ENCODE data around the gene CARHSP1. TPM values are rescaled to one million over a fixed set of nuclear protein-coding genes. Genes with fewer than 3 reads are reported as not detected.
"Not testable (repeated sequence)": the region's sequence is repeated elsewhere in the genome, so short reads cannot be mapped to it uniquely, and the experiment has no call there.

The CARHSP1 gene
- 69.6 and 70.2 TPM in 2 replicates for total RNA-seq
- long read RNA-seq, partial matches to known transcripts: 0 of 8 reads
- long read RNA-seq, other reads (novel, unspliced or antisense): 8 of 8 reads

DNA sequence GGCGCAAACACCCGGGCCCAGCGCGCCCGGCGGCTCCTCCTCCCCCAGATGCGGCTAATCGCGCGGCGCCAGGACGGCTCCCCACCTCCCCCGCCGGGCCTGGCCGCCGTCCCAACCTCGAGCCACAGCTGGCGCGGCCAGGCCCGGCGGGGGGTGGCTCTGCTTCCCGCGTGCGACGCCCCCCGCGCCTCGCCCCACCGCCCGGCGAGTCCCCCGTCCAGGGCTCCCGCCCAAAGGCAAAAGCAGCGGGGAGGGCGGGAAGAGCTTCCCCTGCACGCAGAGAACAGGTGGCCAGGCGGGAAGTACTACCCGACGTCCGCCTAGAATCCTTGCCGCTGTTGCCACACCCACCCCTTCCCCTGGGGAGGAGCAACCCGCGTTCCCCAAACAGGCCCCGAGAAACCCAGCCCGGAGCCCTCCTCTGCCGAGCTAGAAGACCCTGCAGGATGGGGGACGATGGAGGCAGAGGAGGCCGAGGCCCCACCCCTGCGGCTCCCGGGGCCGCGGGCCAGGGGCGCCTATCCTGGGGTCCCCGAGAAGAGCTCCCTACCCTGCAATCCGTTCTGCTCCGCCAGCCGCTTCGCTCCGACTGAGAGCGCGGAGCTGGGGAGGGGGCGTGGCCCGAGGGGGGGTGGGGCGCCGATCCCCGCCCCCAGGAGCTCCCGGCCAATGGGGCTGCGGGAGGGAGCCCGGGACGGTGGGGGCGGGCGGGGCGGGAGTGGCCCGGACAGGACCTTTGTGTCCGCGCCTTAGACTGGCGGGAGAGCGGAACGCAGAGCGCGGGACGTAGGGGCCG lies at the start of gene CARHSP1:
TSS of gene CARHSP1 (minus strand) at position 591 of the 796 bp plus-strand sequence. CDS start 9,678 bp downstream, outside the sequence.
- Mint-ChIP-seq H3K27ac (ENCODE audit: unreplicated experiment) (peak within 1 kb of the TSS; percentile 89), H3K4me1 (ENCODE audit: unreplicated experiment) (peaks cover 53% of the 10 kb centered on the region), H3K4me3 (ENCODE audit: unreplicated experiment) (peak within 1 kb of the TSS; percentile 96), H3K9me3 (ENCODE audit: unreplicated experiment) (no peaks in the 10 kb centered on the region), H3K27me3 (ENCODE audit: unreplicated experiment) (no peaks in the 10 kb centered on the region), H3K36me3 (ENCODE audit: unreplicated experiment) (no peaks in the 10 kb centered on the region)
- peak; percentile 94 for DNase-seq (ENCODE audit: extremely low spot score, unreplicated experiment)
- TF ChIP-seq, protein P1, sequence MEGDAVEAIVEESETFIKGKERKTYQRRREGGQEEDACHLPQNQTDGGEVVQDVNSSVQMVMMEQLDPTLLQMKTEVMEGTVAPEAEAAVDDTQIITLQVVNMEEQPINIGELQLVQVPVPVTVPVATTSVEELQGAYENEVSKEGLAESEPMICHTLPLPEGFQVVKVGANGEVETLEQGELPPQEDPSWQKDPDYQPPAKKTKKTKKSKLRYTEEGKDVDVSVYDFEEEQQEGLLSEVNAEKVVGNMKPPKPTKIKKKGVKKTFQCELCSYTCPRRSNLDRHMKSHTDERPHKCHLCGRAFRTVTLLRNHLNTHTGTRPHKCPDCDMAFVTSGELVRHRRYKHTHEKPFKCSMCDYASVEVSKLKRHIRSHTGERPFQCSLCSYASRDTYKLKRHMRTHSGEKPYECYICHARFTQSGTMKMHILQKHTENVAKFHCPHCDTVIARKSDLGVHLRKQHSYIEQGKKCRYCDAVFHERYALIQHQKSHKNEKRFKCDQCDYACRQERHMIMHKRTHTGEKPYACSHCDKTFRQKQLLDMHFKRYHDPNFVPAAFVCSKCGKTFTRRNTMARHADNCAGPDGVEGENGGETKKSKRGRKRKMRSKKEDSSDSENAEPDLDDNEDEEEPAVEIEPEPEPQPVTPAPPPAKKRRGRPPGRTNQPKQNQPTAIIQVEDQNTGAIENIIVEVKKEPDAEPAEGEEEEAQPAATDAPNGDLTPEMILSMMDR (IDR thresholded peaks at IDR 0.05): no peak

DNA sequence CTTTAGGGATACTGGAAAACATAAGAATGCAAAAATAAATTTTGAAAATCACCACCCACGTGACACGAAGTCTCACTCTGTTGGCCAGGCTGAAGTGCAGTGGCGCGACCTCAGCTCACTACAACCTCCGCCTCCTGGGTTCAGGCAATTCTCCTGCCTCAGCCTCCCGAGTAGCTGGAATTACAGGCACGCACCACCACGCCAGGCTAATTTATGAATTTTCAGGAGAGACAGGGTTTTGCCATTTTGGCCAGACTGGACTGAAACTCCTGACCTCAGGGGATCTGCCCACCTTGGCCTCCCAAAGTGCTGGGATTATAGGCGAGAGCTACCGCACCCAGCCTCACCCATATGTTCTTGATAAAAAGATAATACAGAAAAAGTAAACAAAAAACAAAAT lies 48.5 kb upstream of the CARHSP1 start:
- H3K36me3 Mint-ChIP-seq (ENCODE audit: unreplicated experiment): peaks cover 62% of the 10 kb centered on the region
- H3K27me3 Mint-ChIP-seq (ENCODE audit: unreplicated experiment); H3K27ac Mint-ChIP-seq (ENCODE audit: unreplicated experiment); H3K4me1 Mint-ChIP-seq (ENCODE audit: unreplicated experiment); H3K4me3 Mint-ChIP-seq (ENCODE audit: unreplicated experiment); H3K9me3 Mint-ChIP-seq (ENCODE audit: unreplicated experiment); DNase-seq (ENCODE audit: extremely low spot score, unreplicated experiment): not testable (repeated sequence)

DNA sequence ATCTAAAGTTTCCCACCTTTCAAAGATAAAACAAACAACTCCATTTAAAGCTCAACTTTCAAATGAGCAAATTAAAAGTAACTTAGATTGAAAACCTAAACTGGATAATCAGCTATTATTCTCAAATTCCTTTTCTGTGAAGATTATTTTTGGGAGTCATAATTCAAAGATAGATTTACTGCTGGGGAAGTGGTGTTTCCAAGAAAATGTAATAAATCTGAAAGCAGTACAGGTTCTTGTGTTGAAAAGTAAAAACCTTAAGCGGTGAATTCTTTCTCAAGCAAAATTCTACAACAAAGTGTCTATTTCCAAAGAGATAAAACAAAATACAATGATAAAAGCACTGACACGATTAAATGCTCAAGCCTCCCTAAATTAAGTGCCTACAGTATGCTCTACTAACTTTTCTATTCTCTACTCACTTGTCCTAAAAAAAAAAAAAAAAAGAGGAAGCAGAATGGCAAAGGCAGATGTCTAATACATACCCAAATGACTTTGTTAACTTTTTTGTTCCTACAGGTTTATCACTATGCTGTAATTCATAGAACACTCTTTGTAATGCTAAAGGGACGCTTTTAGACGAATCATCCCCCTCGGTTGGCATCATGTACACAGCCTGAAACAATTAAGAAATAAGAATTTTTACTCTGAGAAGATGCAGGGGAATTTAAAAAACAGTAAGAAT lies 47.9 kb upstream of the CARHSP1 start:
- H3K27me3 Mint-ChIP-seq (ENCODE audit: unreplicated experiment): no peaks in the 10 kb centered on the region
- TF ChIP-seq, protein P1 (IDR thresholded peaks at IDR 0.05): no peak
- peaks cover 63% of the 10 kb centered on the region for H3K36me3 Mint-ChIP-seq (ENCODE audit: unreplicated experiment)
- DNase-seq (ENCODE audit: extremely low spot score, unreplicated experiment): no peak
- H3K9me3 Mint-ChIP-seq (ENCODE audit: unreplicated experiment): no peaks in the 10 kb centered on the region
- no peak overlapping the region for H3K27ac Mint-ChIP-seq (ENCODE audit: unreplicated experiment)
- no peaks in the 10 kb centered on the region for H3K4me1 Mint-ChIP-seq (ENCODE audit: unreplicated experiment)
- no peak overlapping the region for H3K4me3 Mint-ChIP-seq (ENCODE audit: unreplicated experiment)

DNA sequence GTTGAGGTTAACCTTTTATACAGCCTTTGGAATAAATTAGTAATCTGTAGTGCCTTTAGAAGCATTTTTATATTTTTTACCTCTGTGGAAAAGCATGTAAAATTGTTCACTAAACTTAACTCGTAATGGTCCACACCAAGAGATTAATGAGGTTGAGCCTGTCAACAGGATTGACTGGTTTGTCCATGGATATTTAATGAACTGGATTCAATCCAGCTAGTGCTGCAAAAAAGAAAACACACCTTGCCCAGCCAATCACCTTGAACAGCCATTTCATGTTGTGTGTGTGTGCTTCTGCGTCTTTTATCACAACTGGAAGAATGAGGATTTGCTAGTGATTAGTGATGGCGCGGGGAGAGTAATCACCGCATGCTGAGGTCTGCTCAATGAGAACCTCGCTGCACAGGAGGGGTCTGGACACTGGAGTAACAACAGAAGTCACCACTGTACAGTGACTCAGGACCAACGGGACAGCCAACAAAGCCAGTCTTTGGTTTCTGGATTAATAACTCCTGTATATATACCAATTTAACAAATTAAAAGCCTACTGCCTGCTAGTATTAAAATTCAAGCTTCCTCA lies 47.0 kb upstream of the CARHSP1 start:
- no peaks in the 10 kb centered on the region for H3K27me3 Mint-ChIP-seq (ENCODE audit: unreplicated experiment)
- DNase-seq (ENCODE audit: extremely low spot score, unreplicated experiment): no peak
- no peak overlapping the region for H3K4me3 Mint-ChIP-seq (ENCODE audit: unreplicated experiment)
- H3K36me3 Mint-ChIP-seq (ENCODE audit: unreplicated experiment): peaks cover 65% of the 10 kb centered on the region
- TF ChIP-seq, protein P1 (IDR thresholded peaks at IDR 0.05): no peak
- no peaks in the 10 kb centered on the region for H3K9me3 Mint-ChIP-seq (ENCODE audit: unreplicated experiment)
- H3K4me1 Mint-ChIP-seq (ENCODE audit: unreplicated experiment): no peaks in the 10 kb centered on the region
- no peak overlapping the region for H3K27ac Mint-ChIP-seq (ENCODE audit: unreplicated experiment)

DNA sequence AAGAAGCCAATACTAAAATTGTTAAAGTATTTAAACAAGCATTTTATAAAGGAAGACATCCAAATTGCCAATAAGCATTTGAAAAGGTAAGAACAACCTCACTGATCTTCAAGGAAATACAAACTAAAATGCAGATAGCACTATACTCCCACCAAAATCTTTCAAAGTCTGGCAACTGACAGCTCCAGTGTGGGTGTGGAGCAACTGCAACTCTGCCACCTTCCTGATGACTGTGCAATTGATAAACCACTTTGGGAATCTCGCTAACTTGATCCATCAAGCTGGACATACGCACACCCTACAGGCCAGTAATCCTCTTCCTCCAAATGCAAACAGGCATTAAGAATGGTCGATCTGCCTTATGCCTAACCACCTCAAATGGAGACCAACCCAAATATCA lies 45.3 kb upstream of the CARHSP1 start:
- Mint-ChIP-seq H3K4me1 (ENCODE audit: unreplicated experiment) (no peaks in the 10 kb centered on the region), H3K9me3 (ENCODE audit: unreplicated experiment) (no peaks in the 10 kb centered on the region), H3K36me3 (ENCODE audit: unreplicated experiment) (peaks cover 56% of the 10 kb centered on the region), H3K27ac (ENCODE audit: unreplicated experiment) (no peak overlapping the region), H3K27me3 (ENCODE audit: unreplicated experiment) (no peaks in the 10 kb centered on the region), H3K4me3 (ENCODE audit: unreplicated experiment) (no peak overlapping the region)
- no peak for DNase-seq (ENCODE audit: extremely low spot score, unreplicated experiment)
- TF ChIP-seq, protein P1 (IDR thresholded peaks at IDR 0.05): no peak

All from osteocyte (in vitro differentiated cells).